Endothelial cell of umbilical vein (primary cell): ENCODE results near the gene MAST4. TPM values are rescaled to one million over a fixed set of nuclear protein-coding genes. Genes with fewer than 3 reads are reported as not detected.

Experiments used
- BruUV-seq: library from RNA; stranded (reverse); fragments of 400-500 nt; replicated peaks from 2 replicates; lab custom pipeline; 2021; lab: Mats Ljungman, UMichigan
- CTCF ChIA-PET: fragments of 300-600, 350-600 bp; sonication (Branson Sonifier 250); formaldehyde crosslinking; loops from one replicate; lab custom pipeline; 2021; ENCODE audit warnings: antibody characterized with exemption, inconsistent platforms; lab: Charles Lee
- POLR2A ChIA-PET: fragments of 300-600, 350-600 bp; sonication (Branson Sonifier 250); formaldehyde crosslinking; loops from one replicate; lab custom pipeline; 2021; ENCODE audit warnings: antibody characterized with exemption, inconsistent platforms; lab: Charles Lee
- DNase-seq: peaks from one replicate; pipeline ENCODE4 v3.0.0-alpha.2; 2011; ENCODE audit warnings: low read depth, low spot score
- FAIRE-seq: peaks from 2 replicates; lab custom pipeline; 2011; peaks lifted over from hg19 to GRCh38; lab: Jason Lieb, UNC
- H2AFZ ChIP-seq: 2 replicates; pipeline ENCODE4 v1.6.0; 2012; ENCODE audit warnings: low read depth, low read length, control low read depth, inconsistent platforms
- H3K27ac ChIP-seq: 2 replicates; pipeline ENCODE4 v1.5.1; 2011; ENCODE audit warnings: low read depth, mild to moderate bottlenecking, control low read depth, low read length, moderate library complexity; ENCODE audit not compliant: insufficient read depth
- H3K27me3 ChIP-seq, 2 experiments: 2 replicates each; pipeline versions ENCODE4 v1.6.0 to v1.6.1; 2011; ENCODE audit warnings: low read length in 2 of 2, mixed read lengths in 1 of 2; ENCODE audit not compliant: control insufficient read depth in 2 of 2, insufficient read depth in 2 of 2
- H3K36me3 ChIP-seq, 2 experiments: 2 replicates in 1 of 2; 3 replicates in 1 of 2; pipeline ENCODE4 v1.5.1; 2011; ENCODE audit warnings: low read length in 2 of 2, mild to moderate bottlenecking in 1 of 2, moderate library complexity in 1 of 2; ENCODE audit not compliant: control insufficient read depth in 2 of 2, insufficient read depth in 2 of 2; ENCODE audit errors: extremely low read depth in 1 of 2
- H3K4me1 ChIP-seq: 3 replicates; pipeline ENCODE4 v1.5.1; 2011; ENCODE audit warnings: mild to moderate bottlenecking, low read length; ENCODE audit not compliant: control insufficient read depth, insufficient read depth; ENCODE audit errors: extremely low read depth
- H3K4me2 ChIP-seq: 2 replicates; pipeline ENCODE4 v1.6.1; 2011; ENCODE audit warnings: low read length, control low read depth, mixed read lengths; ENCODE audit not compliant: insufficient read depth
- H3K4me3 ChIP-seq, 3 experiments: fragments of 200-600 bp in 1 of 3; sonication (generic), shearing (Covaris generic) in 1 of 3; replicated peaks in 1 of 3; 2 replicates each; pipeline ENCODE4 v1.5.1; 2011 to 2016; ENCODE audit warnings: control low read depth in 3 of 3, low read length in 3 of 3, mild to moderate bottlenecking in 2 of 3, inconsistent platforms in 1 of 3, low read depth in 1 of 3, moderate library complexity in 1 of 3; ENCODE audit not compliant: insufficient read depth in 1 of 3
- H3K79me2 ChIP-seq: 2 replicates; pipeline ENCODE4 v1.6.0; 2012; ENCODE audit warnings: low read length, inconsistent platforms; ENCODE audit not compliant: control insufficient read depth, insufficient read depth
- H3K9ac ChIP-seq: replicated peaks from 2 replicates; pipeline ENCODE3; 2011; ENCODE audit warnings: low read length, control low read depth; ENCODE audit not compliant: insufficient read depth; ENCODE audit errors: extremely low read depth
- H3K9me1 ChIP-seq: replicated peaks from 3 replicates; pipeline ENCODE4 v1.6.0; 2011; ENCODE audit warnings: mild to moderate bottlenecking, low read length; ENCODE audit not compliant: control insufficient read depth, insufficient read depth; ENCODE audit errors: extremely low read depth
- H3K9me3 ChIP-seq: replicated peaks from 2 replicates; pipeline ENCODE4 v1.5.1; 2012; ENCODE audit warnings: low read length, inconsistent platforms; ENCODE audit not compliant: control insufficient read depth, insufficient read depth
- H4K20me1 ChIP-seq: replicated peaks from 2 replicates; pipeline ENCODE3; 2011; ENCODE audit warnings: mild to moderate bottlenecking, low read length; ENCODE audit not compliant: control insufficient read depth, insufficient read depth; ENCODE audit errors: extremely low read depth
- EZH2 ChIP-seq: IDR thresholded peaks from 2 replicates; pipeline ENCODE4 v1.6.1; 2012; ENCODE audit warnings: borderline replicate concordance, low read depth, mild to moderate bottlenecking, moderate library complexity, low read length, inconsistent platforms; ENCODE audit not compliant: severe bottlenecking
- FOS ChIP-seq: IDR thresholded peaks from 2 replicates; pipeline ENCODE4 v1.6.1; 2011; ENCODE audit warnings: mild to moderate bottlenecking, low read length, moderate library complexity, borderline replicate concordance; ENCODE audit not compliant: insufficient read depth
- GATA2 ChIP-seq: IDR thresholded peaks from 2 replicates; pipeline ENCODE4 v1.7.0; 2011; ENCODE audit warnings: low read depth, mild to moderate bottlenecking, moderate library complexity, mixed read lengths, low read length; ENCODE audit not compliant: insufficient read length, insufficient read depth
- JUN ChIP-seq: IDR thresholded peaks from 2 replicates; pipeline ENCODE4 v1.6.1; 2011; ENCODE audit warnings: borderline replicate concordance, low read depth; ENCODE audit not compliant: insufficient read length, insufficient read depth
- MYC ChIP-seq: IDR thresholded peaks from one replicate; pipeline ENCODE4 v1.6.1; 2011; ENCODE audit warnings: mild to moderate bottlenecking, low read depth, low read length
- POLR2A ChIP-seq: IDR thresholded peaks from 2 replicates; pipeline ENCODE4 v1.6.1; 2012; ENCODE audit warnings: low read depth, mild to moderate bottlenecking, control low read depth, low read length
- POLR2AphosphoS5 ChIP-seq: IDR thresholded peaks from 2 replicates; pipeline ENCODE4 v1.6.1; 2012; ENCODE audit warnings: low read depth, mild to moderate bottlenecking, control low read depth, low read length, moderate library complexity; ENCODE audit not compliant: insufficient read depth
- dilution Hi-C: fragments of 300-500 bp; cut with MboI; formaldehyde crosslinking; loops from one replicate; pipeline ENCODE4 v1.15.0; 2019; ENCODE audit warnings: low sequenced_read_pairs; ENCODE audit not compliant: extremely low pct_ligation_motif_present
- intact Hi-C: fragments of 100-400 bp; cut with micrococcal nuclease; formaldehyde crosslinking; loops from one replicate; pipeline ENCODE4 v1.10.0; 2022
- polyA plus RNA-seq, 4 experiments: library from polyadenylated mRNA; depleted of rRNA in 3 of 4; stranded (reverse) in 3 of 4; unstranded in 1 of 4; fragments of >200 nt; gene quantifications; 2 replicates each; pipeline versions ENCODE4 v1.2.1 to v1.2.3, GENCODE V29; 2011 to 2012; ENCODE audit warnings: missing spikeins in 1 of 4
- total RNA-seq: library from RNA; stranded (reverse); gene quantifications from 2 replicates; pipeline ENCODE4 v1.2.3, GENCODE V29; 2021
- TF ChIP-seq, protein P1 (sequence below), 2 donors: IDR thresholded peaks; 1 replicate in 1 of 2; 2 replicates in 1 of 2; pipeline ENCODE4 v1.5.1; 2011; ENCODE audit warnings: low read length in 2 of 2, mild to moderate bottlenecking in 2 of 2, moderate library complexity in 2 of 2, control low read depth in 1 of 2, inconsistent platforms in 1 of 2, low read depth in 1 of 2; ENCODE audit not compliant: insufficient read depth in 1 of 2; ENCODE audit errors: extremely low read depth in 1 of 2
- TF ChIP-seq, protein P2 (sequence below): IDR thresholded peaks from 2 replicates; pipeline ENCODE4 v1.6.1; 2011; ENCODE audit not compliant: insufficient read depth, insufficient read length

The MAST4 gene
- total and polyA plus RNA-seq, 2 donors (not counting 3 experiments of a cell fraction or from before 2014, with no cell fraction given) = 40.2 to 116 TPM

DNA sequence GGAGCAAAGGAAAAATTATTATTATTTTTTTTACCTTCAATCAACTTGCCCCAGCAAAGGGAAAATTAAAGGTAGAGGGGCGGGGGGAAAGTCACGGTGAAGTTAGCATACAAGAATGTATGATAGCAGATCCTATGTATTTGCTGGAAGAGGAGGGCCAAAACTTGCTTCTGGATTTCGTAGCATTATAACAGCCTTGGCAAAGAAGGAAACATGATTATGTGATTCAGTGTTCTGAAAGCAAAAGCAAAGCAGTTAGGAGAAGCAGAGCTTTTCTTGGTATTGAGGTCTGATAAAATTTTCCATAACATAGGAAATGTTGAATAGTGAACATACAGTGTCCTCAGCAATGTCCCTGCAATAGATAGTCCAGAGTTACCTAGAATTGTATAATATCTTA, 32.4 kb downstream of the MAST4 start:
- no peak for TF ChIP-seq MYC
- TF ChIP-seq POLR2AphosphoS5 = no peak
- TF ChIP-seq, protein P1, sequence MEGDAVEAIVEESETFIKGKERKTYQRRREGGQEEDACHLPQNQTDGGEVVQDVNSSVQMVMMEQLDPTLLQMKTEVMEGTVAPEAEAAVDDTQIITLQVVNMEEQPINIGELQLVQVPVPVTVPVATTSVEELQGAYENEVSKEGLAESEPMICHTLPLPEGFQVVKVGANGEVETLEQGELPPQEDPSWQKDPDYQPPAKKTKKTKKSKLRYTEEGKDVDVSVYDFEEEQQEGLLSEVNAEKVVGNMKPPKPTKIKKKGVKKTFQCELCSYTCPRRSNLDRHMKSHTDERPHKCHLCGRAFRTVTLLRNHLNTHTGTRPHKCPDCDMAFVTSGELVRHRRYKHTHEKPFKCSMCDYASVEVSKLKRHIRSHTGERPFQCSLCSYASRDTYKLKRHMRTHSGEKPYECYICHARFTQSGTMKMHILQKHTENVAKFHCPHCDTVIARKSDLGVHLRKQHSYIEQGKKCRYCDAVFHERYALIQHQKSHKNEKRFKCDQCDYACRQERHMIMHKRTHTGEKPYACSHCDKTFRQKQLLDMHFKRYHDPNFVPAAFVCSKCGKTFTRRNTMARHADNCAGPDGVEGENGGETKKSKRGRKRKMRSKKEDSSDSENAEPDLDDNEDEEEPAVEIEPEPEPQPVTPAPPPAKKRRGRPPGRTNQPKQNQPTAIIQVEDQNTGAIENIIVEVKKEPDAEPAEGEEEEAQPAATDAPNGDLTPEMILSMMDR (IDR thresholded peaks at IDR 0.05; ENCODE audit: extremely low read depth in 1 of 2, insufficient read depth in 1 of 2, low read depth in 1 of 2, low read length in 2 of 2) = no peak
- TF ChIP-seq POLR2A = no peak
- TF ChIP-seq FOS = no peak
- TF ChIP-seq EZH2 = no peak
- TF ChIP-seq, protein P2, sequence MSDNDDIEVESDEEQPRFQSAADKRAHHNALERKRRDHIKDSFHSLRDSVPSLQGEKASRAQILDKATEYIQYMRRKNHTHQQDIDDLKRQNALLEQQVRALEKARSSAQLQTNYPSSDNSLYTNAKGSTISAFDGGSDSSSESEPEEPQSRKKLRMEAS = no peak
- no peak for TF ChIP-seq GATA2
- no peak for TF ChIP-seq JUN
- POLR2A ChIA-PET = no interaction called here
- no TSS peak for BruUV-seq
- CTCF ChIA-PET = no interaction called here
- Histone ChIP-seq H3K9ac (no peak overlapping the region), H3K4me2 (no peak overlapping the region), H4K20me1 (no peaks in the 10 kb centered on the region), H3K9me3 (no peaks in the 10 kb centered on the region), H3K4me1 (no peaks in the 10 kb centered on the region), H3K9me1 (no peaks in the 10 kb centered on the region), H2AFZ (no peak overlapping the region), H3K4me3 (no peak overlapping the region), H3K79me2 (no peaks in the 10 kb centered on the region), H3K36me3 (no peaks in the 10 kb centered on the region), H3K27ac (no peak overlapping the region), H3K27me3 (peaks cover 2 to 8% of the 10 kb centered on the region in 2 experiments)
- no peak for DNase-seq
- dilution Hi-C loops = no loop called here
- FAIRE-seq = no peak
- intact Hi-C loops = no loop called here
